Esophagus squamous epithelium (tissue), 5 donors: ENCODE results near the gene PRKACA. TPM values are rescaled to one million over a fixed set of nuclear protein-coding genes. Genes with fewer than 3 reads are reported as not detected.

Source experiments
- DNase-seq: peaks from one replicate; lab custom pipeline; 2025; lab: John Stamatoyannopoulos, UW
- H3K27ac ChIP-seq, 4 donors: fragments of 200-600 bp; sonication (generic); one replicate each; pipeline ENCODE4 v1.5.1; 2016 to 2019; ENCODE audit warnings: mild to moderate bottlenecking in 1 of 4
- H3K27me3 ChIP-seq, 4 donors: fragments of 200-600 bp; sonication (generic); 1 replicate in 3 of 4; 2 replicates in 1 of 4; pipeline versions ENCODE4 v1.5.1 to v1.6.0; 2017 to 2021; ENCODE audit warnings: antibody characterized with exemption in 1 of 4
- H3K36me3 ChIP-seq, 3 donors: fragments of 200-600 bp; sonication (generic); one replicate each; pipeline ENCODE4 v1.5.1; 2016 to 2019
- H3K4me1 ChIP-seq, 3 donors: fragments of 200-600 bp; sonication (generic); one replicate each; pipeline ENCODE4 v1.5.1; 2017 to 2019
- H3K4me3 ChIP-seq, 4 donors: fragments of 200-600 bp; sonication (generic); 1 replicate in 3 of 4; 2 replicates in 1 of 4; pipeline ENCODE4 v1.5.1; 2016 to 2019; ENCODE audit warnings: mild to moderate bottlenecking in 2 of 4, moderate library complexity in 1 of 4
- H3K9me3 ChIP-seq, 3 donors: fragments of 200-600 bp; sonication (generic); one replicate each; pipeline ENCODE4 v1.5.1; 2016 to 2019
- POLR2A ChIP-seq, 4 donors: fragments of 450-650 bp; IDR thresholded peaks; one replicate each; pipeline ENCODE4 v1.6.1; 2017; ENCODE audit warnings: antibody characterized with exemption in 4 of 4, mild to moderate bottlenecking in 4 of 4, moderate library complexity in 3 of 4
- WGBS, 2 donors: methylation state at CpG; one replicate each; pipeline ENCODE4 v1.1.5; 2018; 5-methylcytosine and 5-hydroxymethylcytosine counted together
- intact Hi-C: fragments of 100-400 bp; cut with DNase I; formaldehyde crosslinking; loops from one replicate; pipeline ENCODE4 v1.15.0; 2022
- total RNA-seq, 4 donors: library from RNA; depleted of rRNA; stranded (reverse); fragments of >200 nt; gene quantifications; one replicate each; pipeline ENCODE4 v1.1.0, GENCODE V29; 2016
- TF ChIP-seq, protein P1 (sequence below), 6 experiments: fragments of 450-650 bp in 4 of 6; fragments of 200-600 bp in 2 of 6; sonication (generic) in 2 of 6; IDR thresholded peaks; one replicate each; pipeline ENCODE4 v1.5.1; 2016 to 2019; ENCODE audit warnings: antibody characterized with exemption in 6 of 6, mild to moderate bottlenecking in 4 of 6, moderate library complexity in 4 of 6
- donor health status: DM: yes; HTN: yes; CAD: no.

The PRKACA gene
- total RNA-seq, 4 donors from 2014 or later = 28.6 to 42.8 (median 37.0) TPM

GRCh38 chr19:14162871-14163297, 45.3 kb upstream of the PRKACA start:
- Histone ChIP-seq H3K27me3 (no peaks in the 10 kb centered on the region), H3K36me3 (peaks cover 0 to 44% (median 13%) of the 10 kb centered on the region in 3 donors), H3K4me3 (no peak overlapping the region), H3K27ac (no peak overlapping the region), H3K9me3 (no peaks in the 10 kb centered on the region), H3K4me1 (peaks cover 0 to 21% (median 3%) of the 10 kb centered on the region in 3 donors)
- intact Hi-C loops = no loop called here
- 96 to 98% methylated on average over 5 to 23 of the region's 38 CpGs for WGBS, 2 donors
- TF ChIP-seq, protein P1, sequence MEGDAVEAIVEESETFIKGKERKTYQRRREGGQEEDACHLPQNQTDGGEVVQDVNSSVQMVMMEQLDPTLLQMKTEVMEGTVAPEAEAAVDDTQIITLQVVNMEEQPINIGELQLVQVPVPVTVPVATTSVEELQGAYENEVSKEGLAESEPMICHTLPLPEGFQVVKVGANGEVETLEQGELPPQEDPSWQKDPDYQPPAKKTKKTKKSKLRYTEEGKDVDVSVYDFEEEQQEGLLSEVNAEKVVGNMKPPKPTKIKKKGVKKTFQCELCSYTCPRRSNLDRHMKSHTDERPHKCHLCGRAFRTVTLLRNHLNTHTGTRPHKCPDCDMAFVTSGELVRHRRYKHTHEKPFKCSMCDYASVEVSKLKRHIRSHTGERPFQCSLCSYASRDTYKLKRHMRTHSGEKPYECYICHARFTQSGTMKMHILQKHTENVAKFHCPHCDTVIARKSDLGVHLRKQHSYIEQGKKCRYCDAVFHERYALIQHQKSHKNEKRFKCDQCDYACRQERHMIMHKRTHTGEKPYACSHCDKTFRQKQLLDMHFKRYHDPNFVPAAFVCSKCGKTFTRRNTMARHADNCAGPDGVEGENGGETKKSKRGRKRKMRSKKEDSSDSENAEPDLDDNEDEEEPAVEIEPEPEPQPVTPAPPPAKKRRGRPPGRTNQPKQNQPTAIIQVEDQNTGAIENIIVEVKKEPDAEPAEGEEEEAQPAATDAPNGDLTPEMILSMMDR (IDR thresholded peaks at IDR 0.05) = no peak
- TF ChIP-seq POLR2A (IDR thresholded peaks at IDR 0.05) = no peak
- no peak for DNase-seq

DNA sequence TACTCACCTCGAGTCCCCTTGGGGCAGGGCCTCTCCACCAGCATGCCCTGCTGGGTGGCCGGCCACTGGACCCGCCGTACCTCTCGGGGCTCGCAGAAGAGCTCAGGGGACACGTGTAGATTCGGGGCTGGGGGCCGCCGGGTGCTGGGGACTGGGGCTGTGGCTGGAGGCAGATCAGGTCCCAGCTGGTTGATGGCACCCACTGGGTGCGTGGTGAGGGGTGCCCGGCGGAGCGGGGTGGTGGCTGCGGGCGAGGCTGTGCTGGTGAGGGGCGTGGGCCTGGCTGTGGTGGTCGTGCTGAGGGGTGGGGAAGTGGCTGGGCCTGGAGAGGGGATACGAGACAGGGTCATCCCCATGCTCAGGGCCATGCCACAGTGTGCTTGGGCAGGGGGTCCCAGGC, 43.7 kb upstream of the PRKACA start:
- intact Hi-C loops = no loop called here
- Histone ChIP-seq H3K36me3 (peaks cover 10 to 60% (median 25%) of the 10 kb centered on the region in 3 donors), H3K9me3 (no peaks in the 10 kb centered on the region), H3K4me1 (peaks cover 0 to 5% (median 0%) of the 10 kb centered on the region in 3 donors), H3K27me3 (no peaks in the 10 kb centered on the region), H3K4me3 (no peak overlapping the region), H3K27ac (no peak overlapping the region)
- 92% methylated on average over 8 of the region's 19 CpGs; no CpG with 5 or more reads in 1 of the 2 donors for WGBS, 2 donors
- TF ChIP-seq, protein P1 (IDR thresholded peaks at IDR 0.05) = no peak
- no peak for TF ChIP-seq POLR2A (IDR thresholded peaks at IDR 0.05)
- no peak for DNase-seq

DNA sequence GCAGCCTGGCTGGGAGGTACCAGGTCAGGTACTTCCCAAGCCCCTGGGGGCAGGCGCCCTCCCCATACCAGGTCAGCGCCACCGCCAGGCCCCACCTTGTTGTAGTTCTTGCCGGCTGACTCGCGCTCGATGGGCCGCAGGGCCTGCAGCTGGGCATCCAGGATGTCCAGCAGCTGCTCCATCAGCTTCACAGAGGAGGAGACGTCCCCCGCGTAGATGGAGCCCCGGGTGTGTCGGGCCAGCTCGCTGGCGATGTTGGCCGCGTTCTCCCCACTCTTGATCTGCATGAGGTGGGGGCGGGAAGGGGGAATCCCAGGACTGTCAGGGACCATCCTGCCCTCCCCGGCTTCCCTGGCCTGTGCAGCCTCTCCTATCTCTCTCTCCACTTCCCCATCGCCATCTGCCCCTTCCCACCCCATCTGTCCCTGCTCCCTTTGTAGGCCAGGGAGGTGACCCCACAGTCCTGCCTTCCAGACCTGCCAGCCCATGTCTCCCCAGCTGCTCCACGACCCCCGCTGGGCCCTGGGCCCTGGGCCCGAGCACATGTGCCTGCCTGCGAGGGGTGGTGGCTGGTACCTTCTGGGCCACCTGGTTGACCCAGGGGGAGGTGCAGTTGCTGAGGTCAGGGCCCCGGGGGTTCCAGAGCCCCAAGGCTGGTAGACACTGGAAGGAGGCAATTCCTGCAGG, 42.6 kb upstream of the PRKACA start:
- H3K4me1 ChIP-seq = no peaks in the 10 kb centered on the region
- H3K9me3 ChIP-seq = no peaks in the 10 kb centered on the region
- H3K4me3 ChIP-seq = no peak overlapping the region
- DNase-seq = no peak
- H3K36me3 ChIP-seq = peaks cover 10 to 71% (median 25%) of the 10 kb centered on the region in 3 donors
- H3K27ac ChIP-seq = no peak overlapping the region
- intact Hi-C loops = no loop called here
- TF ChIP-seq, protein P1 (IDR thresholded peaks at IDR 0.05) = no peak
- TF ChIP-seq POLR2A (IDR thresholded peaks at IDR 0.05) = no peak
- WGBS, 2 donors = 70 to 98% methylated on average over 3 to 13 of the region's 25 CpGs
- no peaks in the 10 kb centered on the region for H3K27me3 ChIP-seq

DNA sequence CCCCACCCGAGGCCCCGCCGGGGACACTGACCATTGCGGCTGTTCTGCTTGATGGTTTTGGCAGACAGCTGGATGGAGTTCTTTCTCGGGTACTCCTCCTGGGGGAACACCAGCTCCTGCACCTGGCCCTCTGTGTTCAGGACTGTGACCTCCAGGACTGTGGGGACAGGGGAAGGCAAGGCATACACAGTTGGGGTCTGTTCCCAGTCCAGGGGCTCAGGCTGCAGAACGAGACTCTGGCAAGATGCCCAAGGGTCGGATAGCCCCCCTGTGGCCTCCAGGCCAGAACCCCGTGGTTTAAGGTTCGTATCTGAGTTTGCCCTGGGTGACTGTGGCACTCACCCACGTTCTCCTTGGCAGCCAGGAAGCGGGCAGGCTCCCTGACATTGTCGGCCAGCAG, 41.5 kb upstream of the PRKACA start:
- intact Hi-C loops = no loop called here
- DNase-seq = no peak
- no peaks in the 10 kb centered on the region for H3K27me3 ChIP-seq
- H3K4me3 ChIP-seq = no peak overlapping the region
- H3K4me1 ChIP-seq = no peaks in the 10 kb centered on the region
- H3K9me3 ChIP-seq = no peaks in the 10 kb centered on the region
- TF ChIP-seq, protein P1 (IDR thresholded peaks at IDR 0.05) = no peak
- no peak for TF ChIP-seq POLR2A (IDR thresholded peaks at IDR 0.05)
- H3K27ac ChIP-seq = no peak overlapping the region
- peaks cover 10 to 82% (median 25%) of the 10 kb centered on the region in 3 donors for H3K36me3 ChIP-seq
- 73% methylated on average over 3 of the region's 12 CpGs; no CpG with 5 or more reads in 1 of the 2 donors for WGBS, 2 donors

DNA sequence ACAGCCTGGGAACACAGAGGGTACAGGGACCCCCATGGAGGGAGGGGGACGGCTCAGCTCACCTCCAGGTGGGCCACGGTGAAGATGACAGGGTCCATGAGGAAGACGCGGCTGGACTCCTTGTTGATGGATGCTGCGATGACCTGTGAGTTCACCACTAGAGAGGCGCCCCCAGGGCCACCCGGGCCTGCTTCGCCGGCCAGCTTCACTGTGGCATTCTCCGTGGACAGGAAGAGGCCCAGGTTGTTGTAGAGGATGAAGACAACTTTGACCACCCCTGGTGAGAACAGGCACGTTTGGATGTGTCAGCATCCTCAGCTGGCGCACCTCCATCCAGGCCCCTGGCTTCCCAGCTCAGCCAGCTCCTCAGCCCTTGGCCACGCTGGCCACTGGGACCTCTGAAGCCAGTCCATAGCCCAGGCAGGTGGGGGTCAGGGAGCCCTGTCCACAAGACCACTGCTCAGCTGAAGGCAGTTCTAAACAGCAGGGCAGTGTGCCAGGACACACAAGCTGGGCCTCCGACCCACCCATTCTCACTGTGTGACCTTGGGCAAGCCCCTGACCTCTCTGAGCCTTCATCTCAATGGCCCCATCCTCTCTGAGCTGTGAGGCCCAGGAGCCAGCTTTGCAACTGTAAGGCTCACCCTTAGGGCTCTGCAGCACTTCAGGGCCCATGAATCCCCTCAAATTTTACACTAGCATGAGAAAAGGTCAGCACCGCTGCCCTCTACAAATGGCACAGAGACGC, 40.9 kb upstream of the PRKACA start:
- no peak overlapping the region for H3K4me3 ChIP-seq
- H3K9me3 ChIP-seq = no peaks in the 10 kb centered on the region
- peaks cover 10 to 85% (median 25%) of the 10 kb centered on the region in 3 donors for H3K36me3 ChIP-seq
- no peaks in the 10 kb centered on the region for H3K4me1 ChIP-seq
- intact Hi-C loops = no loop called here
- WGBS, 2 donors = 83 to 100% methylated on average over 2 to 11 of the region's 16 CpGs
- DNase-seq = no peak
- H3K27me3 ChIP-seq = no peaks in the 10 kb centered on the region
- no peak overlapping the region for H3K27ac ChIP-seq
- TF ChIP-seq POLR2A (IDR thresholded peaks at IDR 0.05) = no peak
- TF ChIP-seq, protein P1 (IDR thresholded peaks at IDR 0.05) = no peak
